ENCODE data around the gene SUGCT.

The SUGCT gene

GRCh38 chr7:40566879-40567278 is 432.1 kb downstream of the SUGCT start:
- Histone ChIP-seq H3K4me3 (ENCODE audit: low read depth in 1 of 2, low read length in 2 of 2) (no peak overlapping the region), H3K4me1 (ENCODE audit: insufficient read depth, low read length) (peaks cover 49% of the 10 kb centered on the region), H3K36me3 (ENCODE audit: insufficient read depth, low read length) (no peaks in the 10 kb centered on the region), H3K27ac (ENCODE audit: low read length) (peak overlapping the region; percentile 83), H2AFZ (ENCODE audit: low read depth, low read length) (peak overlapping the region; percentile 50; the same call in 1 of the 2 replicates), H3K79me2 (ENCODE audit: insufficient read depth, low read length) (no peaks in the 10 kb centered on the region), H3K9ac (ENCODE audit: low read depth, low read length) (peak overlapping the region; percentile 27; the same call in 1 of the 2 replicates), H3K9me3 (ENCODE audit: insufficient read depth, low read length, severe bottlenecking) (no peaks in the 10 kb centered on the region), H3K4me2 (ENCODE audit: insufficient read depth, low read length) (peak overlapping the region; percentile 37; the same call in 1 of the 2 replicates), H3K27me3 (ENCODE audit: insufficient read depth, low read length, poor library complexity) (no peaks in the 10 kb centered on the region), H4K20me1 (ENCODE audit: insufficient read depth, low read length) (no peaks in the 10 kb centered on the region)
- peak; percentile 76 for ATAC-seq (ENCODE audit: insufficient read depth, low read depth)
- no peak for TF ChIP-seq CTCF (IDR thresholded peaks at IDR 0.05; ENCODE audit: borderline replicate concordance, extremely low read depth, low read length, poor library complexity, severe bottlenecking)
- DNase-seq, result peak; percentile 50

GRCh38 chr7:40569326-40569725 is 434.5 kb downstream of the SUGCT start:
- no peak overlapping the region for H2AFZ ChIP-seq (ENCODE audit: low read depth, low read length)
- H3K27ac ChIP-seq (ENCODE audit: low read length), result no peak overlapping the region
- H3K27me3 ChIP-seq (ENCODE audit: insufficient read depth, low read length, poor library complexity), result no peaks in the 10 kb centered on the region
- DNase-seq (no peak), ATAC-seq (ENCODE audit: insufficient read depth, low read depth) (no peak)
- no peak overlapping the region for H3K9ac ChIP-seq (ENCODE audit: low read depth, low read length)
- H3K36me3 ChIP-seq (ENCODE audit: insufficient read depth, low read length), result no peaks in the 10 kb centered on the region
- TF ChIP-seq EZH2 (IDR thresholded peaks at IDR 0.05; ENCODE audit: borderline replicate concordance, low read depth, low read length, severe bottlenecking), result no peak
- no peak overlapping the region for H3K4me2 ChIP-seq (ENCODE audit: insufficient read depth, low read length)
- no peaks in the 10 kb centered on the region for H4K20me1 ChIP-seq (ENCODE audit: insufficient read depth, low read length)
- H3K4me1 ChIP-seq (ENCODE audit: insufficient read depth, low read length), result peaks cover 35% of the 10 kb centered on the region
- no peaks in the 10 kb centered on the region for H3K9me3 ChIP-seq (ENCODE audit: insufficient read depth, low read length, severe bottlenecking)
- no peaks in the 10 kb centered on the region for H3K79me2 ChIP-seq (ENCODE audit: insufficient read depth, low read length)
- no peak overlapping the region for H3K4me3 ChIP-seq (ENCODE audit: low read depth in 1 of 2, low read length in 2 of 2)

- DNase-seq (no peak), ATAC-seq (ENCODE audit: insufficient read depth, low read depth) (no peak)
- Histone ChIP-seq H3K9me3 (ENCODE audit: insufficient read depth, low read length, severe bottlenecking) (no peaks in the 10 kb centered on the region), H2AFZ (ENCODE audit: low read depth, low read length) (no peak overlapping the region), H3K4me2 (ENCODE audit: insufficient read depth, low read length) (no peak overlapping the region), H3K4me1 (ENCODE audit: insufficient read depth, low read length) (peaks cover 30% of the 10 kb centered on the region), H3K4me3 (ENCODE audit: low read depth in 1 of 2, low read length in 2 of 2) (no peak overlapping the region), H3K27ac (ENCODE audit: low read length) (no peak overlapping the region), H3K36me3 (ENCODE audit: insufficient read depth, low read length) (no peaks in the 10 kb centered on the region), H3K79me2 (ENCODE audit: insufficient read depth, low read length) (no peaks in the 10 kb centered on the region), H3K9ac (ENCODE audit: low read depth, low read length) (no peak overlapping the region), H4K20me1 (ENCODE audit: insufficient read depth, low read length) (no peaks in the 10 kb centered on the region), H3K27me3 (ENCODE audit: insufficient read depth, low read length, poor library complexity) (no peaks in the 10 kb centered on the region)
- no peak for TF ChIP-seq EZH2 (IDR thresholded peaks at IDR 0.05; ENCODE audit: borderline replicate concordance, low read depth, low read length, severe bottlenecking)
- TF ChIP-seq CTCF (IDR thresholded peaks at IDR 0.05; ENCODE audit: borderline replicate concordance, extremely low read depth, low read length, poor library complexity, severe bottlenecking), result no peak
Measured at GRCh38 chr7:40570223-40570622, 435.4 kb downstream of the SUGCT start.

GRCh38 chr7:40571796-40572195 is 437.0 kb downstream of the SUGCT start:
- peaks cover 15% of the 10 kb centered on the region for H3K4me1 ChIP-seq (ENCODE audit: insufficient read depth, low read length)
- no peak overlapping the region for H3K27ac ChIP-seq (ENCODE audit: low read length)
- no peaks in the 10 kb centered on the region for H3K36me3 ChIP-seq (ENCODE audit: insufficient read depth, low read length)
- ATAC-seq (ENCODE audit: insufficient read depth, low read depth) (no peak), DNase-seq (no peak)
- no peaks in the 10 kb centered on the region for H3K27me3 ChIP-seq (ENCODE audit: insufficient read depth, low read length, poor library complexity)
- H3K9me3 ChIP-seq (ENCODE audit: insufficient read depth, low read length, severe bottlenecking), result no peaks in the 10 kb centered on the region
- TF ChIP-seq EZH2 (IDR thresholded peaks at IDR 0.05; ENCODE audit: borderline replicate concordance, low read depth, low read length, severe bottlenecking) (no peak), CTCF (IDR thresholded peaks at IDR 0.05; ENCODE audit: borderline replicate concordance, extremely low read depth, low read length, poor library complexity, severe bottlenecking) (no peak)
- H3K4me3 ChIP-seq (ENCODE audit: low read depth in 1 of 2, low read length in 2 of 2), result no peak overlapping the region
- no peaks in the 10 kb centered on the region for H4K20me1 ChIP-seq (ENCODE audit: insufficient read depth, low read length)
- H3K79me2 ChIP-seq (ENCODE audit: insufficient read depth, low read length), result no peaks in the 10 kb centered on the region
- H3K9ac ChIP-seq (ENCODE audit: low read depth, low read length), result no peak overlapping the region
- H3K4me2 ChIP-seq (ENCODE audit: insufficient read depth, low read length), result no peak overlapping the region
- H2AFZ ChIP-seq (ENCODE audit: low read depth, low read length), result no peak overlapping the region

Data from DND-41 (cell line).